CD4-positive, alpha-beta T cell treated with Interleukin-10 for 1 hour (primary cell): ENCODE measurements around the gene TMEM132D.

Experiments used
- DNase-seq: peaks from one replicate; pipeline ENCODE4 v3.0.0-alpha.2; 2020

The TMEM132D gene

GRCh38 chr12:129641926-129642325 is 261.9 kb downstream of the TMEM132D start:
- no peak for DNase-seq

GRCh38 chr12:129635021-129635685 is 268.7 kb downstream of the TMEM132D start:
- DNase-seq, result no peak

GRCh38 chr12:129631316-129631715 is 272.5 kb downstream of the TMEM132D start:
- DNase-seq, result no peak

- no peak for DNase-seq
These were observed 273.9 kb downstream of the TMEM132D start for GRCh38 chr12:129629901-129630300.

- DNase-seq, result no peak
These were observed 281.3 kb downstream of the TMEM132D start for GRCh38 chr12:129622566-129622965.

GRCh38 chr12:129619271-129619670 is 284.6 kb downstream of the TMEM132D start:
- no peak for DNase-seq

- no peak for DNase-seq
These were observed 286.0 kb downstream of the TMEM132D start for GRCh38 chr12:129617849-129618248.

- no peak for DNase-seq
These were observed 288.8 kb downstream of the TMEM132D start for GRCh38 chr12:129615001-129615400.

GRCh38 chr12:129614221-129614885 is 289.5 kb downstream of the TMEM132D start:
- no peak for DNase-seq

- no peak for DNase-seq
These were observed 290.5 kb downstream of the TMEM132D start for GRCh38 chr12:129613314-129613713.

GRCh38 chr12:129610601-129611120 is 293.2 kb downstream of the TMEM132D start:
- DNase-seq, result no peak

GRCh38 chr12:129607756-129608155 is 296.1 kb downstream of the TMEM132D start:
- DNase-seq, result no peak

GRCh38 chr12:129607301-129607700 is 296.5 kb downstream of the TMEM132D start:
- DNase-seq, result no peak

GRCh38 chr12:129606239-129606638 is 297.6 kb downstream of the TMEM132D start:
- DNase-seq, result no peak

- no peak for DNase-seq
These were observed 298.2 kb downstream of the TMEM132D start for GRCh38 chr12:129605666-129606065.

- no peak for DNase-seq
These were observed 299.3 kb downstream of the TMEM132D start for GRCh38 chr12:129604506-129604905.

GRCh38 chr12:129599406-129599805 is 304.4 kb downstream of the TMEM132D start:
- no peak for DNase-seq

- DNase-seq, result no peak
These were observed 309.7 kb downstream of the TMEM132D start for GRCh38 chr12:129594098-129594497.

- no peak for DNase-seq
These were observed 311.4 kb downstream of the TMEM132D start for GRCh38 chr12:129592449-129592848.

GRCh38 chr12:129589503-129589902 is 314.3 kb downstream of the TMEM132D start:
- DNase-seq, result no peak

GRCh38 chr12:129588142-129588541 is 315.7 kb downstream of the TMEM132D start:
- no peak for DNase-seq

- DNase-seq, result no peak
These were observed 318.5 kb downstream of the TMEM132D start for GRCh38 chr12:129585296-129585695.

- DNase-seq, result no peak
These were observed 323.9 kb downstream of the TMEM132D start for GRCh38 chr12:129579879-129580278.

- DNase-seq, result no peak
These were observed 331.8 kb downstream of the TMEM132D start for GRCh38 chr12:129571901-129572494.
